ENCODE data around the gene LGR5. TPM values are rescaled to one million over a fixed set of nuclear protein-coding genes. Genes with fewer than 3 reads are reported as not detected.

LGR5 gene
- total RNA-seq, 1 experiment from 2014 or later: not detected

DNA sequence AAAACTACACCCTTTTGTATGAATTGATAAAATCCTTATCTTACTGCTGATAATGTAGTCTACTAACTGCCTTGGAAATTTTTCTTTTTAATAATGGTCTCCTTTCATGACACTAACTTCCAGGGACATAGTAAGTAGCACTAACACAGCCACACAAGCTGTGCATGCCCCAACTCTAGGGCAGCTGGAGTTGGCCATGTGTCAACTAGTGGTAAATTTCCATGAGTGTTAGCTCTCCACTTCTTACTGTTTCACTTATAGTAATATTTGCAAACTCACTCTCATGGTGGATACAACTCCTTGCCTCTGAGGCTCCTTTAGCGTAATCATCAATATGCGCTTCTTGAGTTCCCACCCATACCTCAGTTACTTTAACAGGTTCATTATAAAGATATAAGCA, 38.0 kb downstream of the LGR5 start:
- H3K27ac ChIP-seq (ENCODE audit: low read depth, low read length): no peak overlapping the region
- H4K20me1 ChIP-seq (ENCODE audit: insufficient read depth): no peaks in the 10 kb centered on the region
- H3K4me1 ChIP-seq (ENCODE audit: control insufficient read depth in 1 of 2, insufficient read depth in 2 of 2, low read length in 2 of 2): no peaks in the 10 kb centered on the region
- no peak for ATAC-seq
- TF ChIP-seq SIN3A (IDR thresholded peaks at IDR 0.05; ENCODE audit: low read depth) (no peak), POLR2A (IDR thresholded peaks at IDR 0.05; ENCODE audit: borderline replicate concordance, extremely low read depth, insufficient read depth, insufficient read length) (no peak), ZNF274 (IDR thresholded peaks at IDR 0.05; ENCODE audit: low read depth, low read length) (no peak), EZH2phosphoT487 (IDR thresholded peaks at IDR 0.05; ENCODE audit: borderline replicate concordance) (no peak), CEBPB (IDR thresholded peaks at IDR 0.05; ENCODE audit: low read depth) (no peak), CBX3 (IDR thresholded peaks at IDR 0.05; ENCODE audit: low read depth) (no peak), EZH2 (IDR thresholded peaks at IDR 0.05) (no peak), SP1 (IDR thresholded peaks at IDR 0.05; ENCODE audit: low read depth) (no peak), FOSL1 (IDR thresholded peaks at IDR 0.05; ENCODE audit: low read depth) (no peak), YY1 (IDR thresholded peaks at IDR 0.05; ENCODE audit: extremely low read depth, insufficient replicate concordance, low read depth, low read length) (no peak)
- H3K9me3 ChIP-seq (ENCODE audit: control insufficient read depth in 1 of 2, insufficient read depth in 1 of 2, low read depth in 1 of 2, low read length in 2 of 2): no peaks in the 10 kb centered on the region
- intact Hi-C loops (cut with micrococcal nuclease): no loop called here
- no peaks in the 10 kb centered on the region for H3K79me2 ChIP-seq (ENCODE audit: insufficient read depth, low read length)
- H3K36me3 ChIP-seq (ENCODE audit: control insufficient read depth in 1 of 2, insufficient read depth in 2 of 2, low read length in 2 of 2): no peaks in the 10 kb centered on the region
- no peaks in the 10 kb centered on the region for H3K9me2 ChIP-seq (ENCODE audit: insufficient read depth)
- ChIA-PET POLR2A (no interaction called here), CTCF (no interaction called here), RAD21 (ENCODE audit: low non-redundant PET in 1 of 2, low total read pairs in 2 of 2, uncharacterized antibody in 2 of 2, unreplicated experiment in 2 of 2) (no interaction called here)
- H3K4me2 ChIP-seq (ENCODE audit: low read length): no peak overlapping the region
- no TSS peak for BruUV-seq (replicated peaks)
- H3K4me3 ChIP-seq (replicated peaks in 1 of 2; ENCODE audit: low read depth in 1 of 2, low read length in 2 of 2): no peak overlapping the region
- no peak overlapping the region for H3K9ac ChIP-seq (ENCODE audit: low read length)
- H3K27me3 ChIP-seq (ENCODE audit: insufficient read depth, low read length): no peaks in the 10 kb centered on the region
- peak overlapping the region; percentile 21 for H2AFZ ChIP-seq (ENCODE audit: low read depth, low read length, poor library complexity, severe bottlenecking)
- no peak for DNase-seq (ENCODE audit: low read depth, low spot score)

- RAD21 ChIA-PET (ENCODE audit: low non-redundant PET in 1 of 2, low total read pairs in 2 of 2, uncharacterized antibody in 2 of 2, unreplicated experiment in 2 of 2): no interaction called here
- ATAC-seq (no peak), DNase-seq (ENCODE audit: low read depth, low spot score) (no peak)
- no peaks in the 10 kb centered on the region for H3K27me3 ChIP-seq (ENCODE audit: insufficient read depth, low read length)
- H4K20me1 ChIP-seq (ENCODE audit: insufficient read depth): no peaks in the 10 kb centered on the region
- H3K4me3 ChIP-seq (replicated peaks in 1 of 2; ENCODE audit: low read depth in 1 of 2, low read length in 2 of 2): no peak overlapping the region
- H3K9me2 ChIP-seq (ENCODE audit: insufficient read depth): no peaks in the 10 kb centered on the region
- no peak overlapping the region for H3K4me2 ChIP-seq (ENCODE audit: low read length)
- no TSS peak for BruUV-seq (replicated peaks)
- no peaks in the 10 kb centered on the region for H3K79me2 ChIP-seq (ENCODE audit: insufficient read depth, low read length)
- H3K27ac ChIP-seq (ENCODE audit: low read depth, low read length): no peak overlapping the region
- CTCF ChIA-PET: no interaction called here
- no peaks in the 10 kb centered on the region for H3K9me3 ChIP-seq (ENCODE audit: control insufficient read depth in 1 of 2, insufficient read depth in 1 of 2, low read depth in 1 of 2, low read length in 2 of 2)
- H3K4me1 ChIP-seq (ENCODE audit: control insufficient read depth in 1 of 2, insufficient read depth in 2 of 2, low read length in 2 of 2): no peaks in the 10 kb centered on the region
- POLR2A ChIA-PET: no interaction called here
- no peaks in the 10 kb centered on the region for H3K36me3 ChIP-seq (ENCODE audit: control insufficient read depth in 1 of 2, insufficient read depth in 2 of 2, low read length in 2 of 2)
- TF ChIP-seq, protein P1, sequence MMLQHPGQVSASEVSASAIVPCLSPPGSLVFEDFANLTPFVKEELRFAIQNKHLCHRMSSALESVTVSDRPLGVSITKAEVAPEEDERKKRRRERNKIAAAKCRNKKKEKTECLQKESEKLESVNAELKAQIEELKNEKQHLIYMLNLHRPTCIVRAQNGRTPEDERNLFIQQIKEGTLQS (IDR thresholded peaks at IDR 0.05): no peak
- no peak for TF ChIP-seq JUND (IDR thresholded peaks at IDR 0.05)
- no peak for TF ChIP-seq TCF7L2 (IDR thresholded peaks at IDR 0.05; ENCODE audit: borderline replicate concordance, extremely low read depth, insufficient read depth, insufficient read length)
- no peak for TF ChIP-seq CBX3 (IDR thresholded peaks at IDR 0.05; ENCODE audit: low read depth)
- TF ChIP-seq SP1 (IDR thresholded peaks at IDR 0.05; ENCODE audit: low read depth): no peak
- TF ChIP-seq, protein P2, sequence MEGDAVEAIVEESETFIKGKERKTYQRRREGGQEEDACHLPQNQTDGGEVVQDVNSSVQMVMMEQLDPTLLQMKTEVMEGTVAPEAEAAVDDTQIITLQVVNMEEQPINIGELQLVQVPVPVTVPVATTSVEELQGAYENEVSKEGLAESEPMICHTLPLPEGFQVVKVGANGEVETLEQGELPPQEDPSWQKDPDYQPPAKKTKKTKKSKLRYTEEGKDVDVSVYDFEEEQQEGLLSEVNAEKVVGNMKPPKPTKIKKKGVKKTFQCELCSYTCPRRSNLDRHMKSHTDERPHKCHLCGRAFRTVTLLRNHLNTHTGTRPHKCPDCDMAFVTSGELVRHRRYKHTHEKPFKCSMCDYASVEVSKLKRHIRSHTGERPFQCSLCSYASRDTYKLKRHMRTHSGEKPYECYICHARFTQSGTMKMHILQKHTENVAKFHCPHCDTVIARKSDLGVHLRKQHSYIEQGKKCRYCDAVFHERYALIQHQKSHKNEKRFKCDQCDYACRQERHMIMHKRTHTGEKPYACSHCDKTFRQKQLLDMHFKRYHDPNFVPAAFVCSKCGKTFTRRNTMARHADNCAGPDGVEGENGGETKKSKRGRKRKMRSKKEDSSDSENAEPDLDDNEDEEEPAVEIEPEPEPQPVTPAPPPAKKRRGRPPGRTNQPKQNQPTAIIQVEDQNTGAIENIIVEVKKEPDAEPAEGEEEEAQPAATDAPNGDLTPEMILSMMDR (IDR thresholded peaks at IDR 0.05 in 2 of 3, conservative IDR thresholded peaks at IDR 0.05 in 1 of 3; ENCODE audit: borderline replicate concordance in 1 of 3, insufficient read depth in 1 of 3, low read depth in 2 of 3, low read length in 2 of 3): peak in 1 of 3 experiments; percentile 21; a peak in 1 of 6 replicates
- TF ChIP-seq ELF1 (IDR thresholded peaks at IDR 0.05; ENCODE audit: borderline replicate concordance, low read depth): no peak
- TF ChIP-seq RAD21 (IDR thresholded peaks at IDR 0.05; ENCODE audit: low read depth): peak; percentile 19; the same call in 1 of the 2 replicates
- no peak for TF ChIP-seq EGR1 (IDR thresholded peaks at IDR 0.05; ENCODE audit: low read depth)
- TF ChIP-seq ZFX (IDR thresholded peaks at IDR 0.05): no peak
- H2AFZ ChIP-seq (ENCODE audit: low read depth, low read length, poor library complexity, severe bottlenecking): no peak overlapping the region
- intact Hi-C loops (cut with micrococcal nuclease): no loop called here
- no peak overlapping the region for H3K9ac ChIP-seq (ENCODE audit: low read length)
Observed at GRCh38 chr12:71478270-71478669, 38.7 kb downstream of the LGR5 start.
